GM21367 (cell line): ENCODE results near the gene PCLO.
A peak's percentile ranks its signal among the peaks of the same experiment; 100 is the strongest.

Experiments used
- ATAC-seq: cut with Tn5 transposase; IDR thresholded peaks from one replicate; pipeline ENCODE4 v1.9.1; 2021; ENCODE audit not compliant: unreplicated experiment

PCLO gene

DNA sequence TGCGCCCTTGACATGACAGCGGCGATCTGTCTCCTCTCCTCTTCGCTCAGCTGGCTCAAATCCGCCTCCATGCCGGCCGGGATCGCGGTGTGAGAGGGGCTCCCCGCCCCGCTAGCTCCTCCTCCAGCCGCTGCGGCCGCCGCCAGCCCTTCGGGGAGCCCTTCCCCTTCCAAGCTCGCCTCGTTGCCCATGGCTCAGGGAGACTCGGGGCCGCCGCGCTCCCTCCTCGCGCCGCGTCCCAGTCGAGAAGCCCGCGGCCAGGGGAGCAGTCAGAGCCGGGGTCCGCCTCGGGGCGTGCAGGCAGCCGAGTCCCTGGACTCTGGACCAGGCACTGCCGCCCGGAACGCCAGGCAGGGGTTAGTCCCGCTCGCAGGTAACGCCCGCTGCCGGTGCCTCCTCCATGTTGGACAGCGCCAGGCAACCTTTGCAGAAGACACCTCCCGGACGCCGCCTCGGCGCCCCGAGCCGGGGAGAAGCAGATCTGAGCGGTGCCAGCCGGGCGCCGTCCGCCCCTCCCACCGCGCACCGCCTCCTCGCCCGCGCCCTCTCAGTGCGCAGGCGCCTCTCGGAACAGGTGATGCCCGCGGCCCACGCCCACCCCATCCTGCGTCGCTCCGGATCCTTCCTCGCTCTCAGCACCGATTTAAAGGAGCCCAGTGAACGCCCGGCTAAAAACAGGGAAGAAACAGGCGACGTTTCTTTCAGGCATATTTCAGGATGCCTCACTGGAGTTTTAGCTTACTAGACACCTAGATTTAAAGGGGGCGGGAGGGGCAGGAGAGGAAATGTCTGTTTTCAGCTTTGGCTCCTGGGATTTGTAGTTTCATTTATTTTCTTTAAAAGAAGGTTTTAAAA, at the start of gene PCLO:
TSS of gene PCLO (minus strand) at position 483 of the 855 bp plus-strand sequence. CDS start at position 191, 292 bp downstream.
- peak; percentile 94 for ATAC-seq

DNA sequence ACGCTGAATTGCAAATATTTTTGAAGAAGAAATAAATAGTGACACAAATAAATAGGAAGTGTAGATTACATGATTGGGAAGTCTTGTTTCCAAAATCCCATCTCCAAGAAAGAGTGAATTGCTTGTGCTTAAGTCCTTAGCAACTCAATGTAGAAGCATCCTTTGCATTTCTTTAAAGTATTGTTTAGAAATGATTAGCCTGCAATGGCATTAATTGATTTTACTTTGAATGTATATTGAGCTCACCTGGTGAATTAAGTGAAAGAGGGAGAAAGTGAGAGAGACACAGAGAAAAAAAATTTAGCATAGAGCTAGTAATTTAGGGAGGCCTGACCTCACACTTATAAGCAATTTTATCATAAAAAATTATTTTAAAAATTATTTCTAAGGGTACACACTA, 49.0 kb upstream of the PCLO start:
- no peak for ATAC-seq

DNA sequence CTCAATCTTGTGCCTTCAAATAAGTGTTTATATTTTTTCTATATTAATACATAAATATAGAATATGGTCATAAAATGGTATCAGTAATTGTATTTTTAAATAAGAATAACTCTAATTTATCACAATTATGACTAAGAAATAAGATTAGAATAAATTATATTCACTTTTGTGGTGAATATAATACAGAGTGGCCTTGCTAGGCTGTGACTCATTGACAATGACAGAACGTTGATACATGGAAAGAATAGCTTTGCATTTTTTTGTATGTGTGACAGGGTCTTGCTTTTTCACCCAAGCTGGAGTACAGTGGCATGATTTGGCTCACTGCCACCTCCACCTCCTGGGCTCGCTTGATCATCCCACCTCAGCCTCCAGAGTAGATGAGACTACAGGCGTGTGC, 47.8 kb upstream of the PCLO start:
- ATAC-seq = no peak

- no peak for ATAC-seq
These were observed 42.0 kb upstream of the PCLO start for GRCh38 chr7:83204715-83205114.

DNA sequence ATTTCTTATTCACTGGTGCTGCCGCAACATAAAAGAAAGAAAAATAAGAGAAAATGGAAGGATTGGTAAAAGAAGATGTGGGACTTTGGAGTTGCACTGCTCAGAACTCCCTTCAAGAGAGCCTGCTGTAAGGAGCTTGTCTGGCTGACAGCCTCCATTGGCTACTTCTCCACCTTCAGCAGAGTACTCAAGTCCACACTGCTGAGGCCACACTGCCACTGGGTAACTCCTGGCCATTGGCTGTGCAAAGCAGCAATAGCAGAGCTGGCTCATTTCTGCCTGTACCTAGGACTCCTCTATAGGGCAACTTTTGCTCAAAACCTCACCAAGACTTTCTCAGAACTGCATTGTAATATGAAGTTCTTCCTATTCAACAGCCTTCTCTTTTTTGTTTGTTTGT, 38.7 kb upstream of the PCLO start:
- no peak for ATAC-seq

- ATAC-seq = no peak
These were observed 28.1 kb upstream of the PCLO start for GRCh38 chr7:83190659-83191389.

DNA sequence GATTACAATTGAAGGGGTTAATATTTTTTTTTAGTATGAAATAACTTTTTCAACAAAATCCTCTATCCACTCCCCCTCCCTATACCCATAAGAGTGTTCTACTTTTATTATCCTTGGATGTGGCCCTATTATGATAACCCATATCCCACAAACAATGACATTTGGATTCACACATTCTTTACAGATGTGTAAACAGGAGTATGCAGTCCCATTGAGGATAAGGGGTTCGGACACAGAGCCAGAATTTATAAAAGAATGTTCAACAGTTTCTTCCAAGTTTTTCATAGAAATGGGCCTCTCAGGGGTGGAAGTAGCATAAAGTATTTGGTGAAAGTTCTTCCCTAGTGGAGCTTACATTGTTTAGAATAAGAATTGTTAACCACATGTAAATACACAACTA, 16.1 kb upstream of the PCLO start:
- ATAC-seq = no peak

GRCh38 chr7:83178066-83178465, 15.4 kb upstream of the PCLO start:
- ATAC-seq = no peak

- ATAC-seq = no peak
These were observed 11.0 kb upstream of the PCLO start for GRCh38 chr7:83173664-83174063.

DNA sequence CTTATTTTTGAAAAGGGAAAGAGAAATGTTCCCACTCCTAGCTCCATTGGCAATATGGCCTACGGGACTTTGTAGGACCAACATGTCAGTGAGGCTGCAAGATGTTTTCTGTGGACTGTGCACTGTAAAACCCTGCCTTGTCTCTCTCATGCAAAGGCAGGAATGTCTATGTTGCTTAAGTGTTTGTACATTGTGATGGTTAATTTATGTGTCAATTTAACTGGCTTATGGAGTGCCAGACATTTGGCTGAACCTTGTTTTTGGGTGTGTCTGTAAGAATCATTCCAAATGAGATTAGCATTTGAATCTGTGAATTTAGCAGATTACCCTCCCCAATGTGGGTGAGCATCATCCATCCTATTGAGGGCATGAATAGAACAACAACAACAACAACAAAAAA, 4.1 kb upstream of the PCLO start:
- ATAC-seq = no peak

DNA sequence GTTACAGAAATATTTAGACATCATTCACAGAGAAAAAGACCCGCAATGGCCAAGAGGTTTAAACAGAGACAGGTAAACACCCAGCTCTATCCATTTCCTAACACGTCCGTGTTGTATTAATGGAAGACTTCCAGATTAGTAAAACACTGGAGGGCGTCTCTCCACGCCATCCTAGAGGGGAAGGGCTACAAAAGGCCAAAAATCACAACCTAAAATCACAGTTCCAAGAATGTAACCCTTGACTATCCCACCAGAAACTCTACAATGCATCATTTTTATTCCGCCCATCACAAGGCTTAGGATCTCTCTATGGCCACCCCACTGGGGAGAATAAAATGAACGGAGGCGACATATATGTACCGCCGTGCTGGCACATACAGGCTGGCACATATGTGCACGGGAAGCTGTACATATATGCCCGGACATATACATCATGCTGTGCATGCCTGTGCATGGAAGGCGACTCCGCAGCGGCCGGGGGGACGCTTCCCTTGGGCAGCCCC, 734 bp downstream of the PCLO start:
- no peak for ATAC-seq

- no peak for ATAC-seq
These were observed 1.5 kb downstream of the PCLO start for GRCh38 chr7:83161186-83161585.

- ATAC-seq = no peak
These were observed 3.0 kb downstream of the PCLO start for GRCh38 chr7:83159731-83160130.

- ATAC-seq = no peak
These were observed 6.7 kb downstream of the PCLO start for GRCh38 chr7:83156006-83156405.

DNA sequence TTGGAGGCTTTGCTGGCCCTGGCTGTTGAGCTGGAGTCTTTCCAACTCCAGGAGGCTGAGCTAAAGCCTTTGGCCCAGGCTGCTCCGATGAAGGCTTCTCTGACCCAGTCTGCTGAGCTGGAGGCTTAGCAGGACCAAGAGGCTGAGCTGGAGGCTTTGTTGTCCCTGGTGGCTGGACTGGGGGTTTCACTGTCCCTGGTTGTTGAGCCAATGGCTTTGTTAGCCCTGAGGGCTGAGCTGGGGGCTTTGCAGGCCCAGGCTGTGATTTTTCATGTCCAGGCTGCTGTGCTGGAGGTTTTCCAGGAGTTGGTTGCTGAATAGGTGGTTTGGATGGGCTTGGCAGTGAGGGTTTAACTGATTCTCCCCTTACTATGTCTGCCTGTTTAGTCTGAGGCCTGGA, 7.3 kb downstream of the PCLO start:
- no peak for ATAC-seq

- ATAC-seq = no peak
These were observed 9.3 kb downstream of the PCLO start for GRCh38 chr7:83153419-83153818.

- no peak for ATAC-seq
These were observed 12.4 kb downstream of the PCLO start for GRCh38 chr7:83150310-83150709.

- ATAC-seq = no peak
These were observed 13.2 kb downstream of the PCLO start for GRCh38 chr7:83149466-83149865.

GRCh38 chr7:83148776-83149175, 13.9 kb downstream of the PCLO start:
- ATAC-seq = no peak

GRCh38 chr7:83143107-83143506, 19.6 kb downstream of the PCLO start:
- ATAC-seq = no peak

- ATAC-seq = no peak
These were observed 20.3 kb downstream of the PCLO start for GRCh38 chr7:83142365-83142764.

DNA sequence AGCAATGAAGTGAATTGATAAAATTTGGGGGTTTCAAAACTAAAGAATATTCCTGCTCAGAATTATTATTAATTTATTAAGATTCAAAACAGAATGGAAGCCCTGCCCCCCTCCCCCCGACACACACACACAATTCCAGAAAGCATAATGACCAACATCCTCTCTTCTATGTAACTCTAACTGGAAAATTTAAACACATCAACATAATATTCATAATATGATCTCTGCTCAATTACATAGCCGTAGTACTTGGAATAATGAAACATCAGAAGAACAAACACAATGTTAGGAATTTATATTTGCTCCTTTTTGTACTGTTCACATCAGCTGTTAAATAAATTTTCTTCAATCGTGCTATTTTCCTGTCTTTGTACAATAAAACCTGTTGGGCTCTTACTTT, 20.8 kb downstream of the PCLO start:
- no peak for ATAC-seq
